Breast epithelium (tissue), 4 donors: Measurements from ENCODE around the gene ADARB2. TPM values are rescaled to one million over a fixed set of nuclear protein-coding genes. Genes with fewer than 3 reads are reported as not detected.

Source experiments
- DNase-seq, 2 donors: peaks; one replicate each; pipeline ENCODE4 v3.0.0-alpha.2; 2019; ENCODE audit warnings: low spot score in 2 of 2
- H3K27ac ChIP-seq, 2 donors: fragments of 200-600 bp; sonication (generic) in 1 of 2; one replicate each; pipeline ENCODE4 v1.5.1; 2016 to 2019; ENCODE audit warnings: mild to moderate bottlenecking in 1 of 2
- H3K27me3 ChIP-seq, 2 donors: fragments of 200-600 bp; sonication (generic) in 1 of 2; one replicate each; pipeline versions ENCODE4 v1.5.1 to v1.6.0; 2017 to 2019; ENCODE audit warnings: control low read depth in 1 of 2, mild to moderate bottlenecking in 1 of 2
- H3K36me3 ChIP-seq: fragments of 200-600 bp; one replicate; pipeline ENCODE4 v1.5.1; 2019
- H3K4me1 ChIP-seq, 2 donors: fragments of 200-600 bp; sonication (generic); one replicate each; pipeline ENCODE4 v1.5.1; 2016 to 2019; ENCODE audit warnings: control low read depth in 1 of 2
- H3K4me3 ChIP-seq, 3 donors: fragments of 200-600 bp; sonication (generic); 1 replicate in 2 of 3; 2 replicates in 1 of 3; pipeline ENCODE4 v1.5.1; 2016 to 2019; ENCODE audit warnings: mild to moderate bottlenecking in 3 of 3, moderate library complexity in 2 of 3
- H3K9me3 ChIP-seq, 2 donors: fragments of 200-600 bp; sonication (generic) in 1 of 2; one replicate each; pipeline ENCODE4 v1.5.1; 2016 to 2019; ENCODE audit warnings: control low read depth in 1 of 2
- CTCF ChIP-seq, 3 donors: fragments of 450-650 bp; IDR thresholded peaks; one replicate each; pipeline ENCODE4 v1.5.1; 2016 to 2017; ENCODE audit warnings: antibody characterized with exemption in 3 of 3, mild to moderate bottlenecking in 3 of 3, moderate library complexity in 3 of 3
- POLR2A ChIP-seq: fragments of 450-650 bp; IDR thresholded peaks from one replicate; pipeline ENCODE4 v1.6.1; 2016; ENCODE audit warnings: antibody characterized with exemption, mild to moderate bottlenecking, moderate library complexity
- POLR2AphosphoS5 ChIP-seq, 3 donors: sonication (generic); formaldehyde crosslinking; IDR thresholded peaks; one replicate each; pipeline ENCODE4 v1.6.1; 2017; ENCODE audit warnings: antibody characterized with exemption in 3 of 3
- intact Hi-C: fragments of 100-400 bp; cut with DNase I; formaldehyde crosslinking; loops from one replicate; pipeline ENCODE4 v1.15.1; 2023; ENCODE audit warnings: low total_unique reads
- total RNA-seq, 3 donors: library from RNA; depleted of rRNA; stranded (reverse); fragments of >200 nt; gene quantifications; one replicate each; pipeline ENCODE4 v1.1.0, GENCODE V29; 2016

Gene ADARB2
- total RNA-seq, 3 donors from 2014 or later, result 0.32 to 3.9 (median 2.0) TPM

- Histone ChIP-seq H3K27ac (no peak overlapping the region), H3K27me3 (peaks cover 0 to 50% of the 10 kb centered on the region in 2 donors), H3K4me1 (no peaks in the 10 kb centered on the region), H3K36me3 (no peaks in the 10 kb centered on the region), H3K4me3 (no peak overlapping the region), H3K9me3 (no peaks in the 10 kb centered on the region)
- intact Hi-C loops, result no loop called here
- TF ChIP-seq CTCF (IDR thresholded peaks at IDR 0.05), result no peak
- TF ChIP-seq POLR2AphosphoS5 (IDR thresholded peaks at IDR 0.05), result no peak
- no peak for DNase-seq
Measured at GRCh38 chr10:1413823-1414222, 323.5 kb downstream of the ADARB2 start.

GRCh38 chr10:1413256-1413655, 324.1 kb downstream of the ADARB2 start:
- no peaks in the 10 kb centered on the region for H3K36me3 ChIP-seq
- H3K4me3 ChIP-seq, result no peak overlapping the region
- H3K27me3 ChIP-seq, result peaks cover 0 to 48% of the 10 kb centered on the region in 2 donors
- H3K9me3 ChIP-seq, result no peaks in the 10 kb centered on the region
- TF ChIP-seq POLR2A, result no peak
- no peak for TF ChIP-seq CTCF (IDR thresholded peaks at IDR 0.05)
- no peak for TF ChIP-seq POLR2AphosphoS5 (IDR thresholded peaks at IDR 0.05)
- no peak overlapping the region for H3K27ac ChIP-seq
- H3K4me1 ChIP-seq, result no peaks in the 10 kb centered on the region
- no peak for DNase-seq
- intact Hi-C loops, result no loop called here

DNA sequence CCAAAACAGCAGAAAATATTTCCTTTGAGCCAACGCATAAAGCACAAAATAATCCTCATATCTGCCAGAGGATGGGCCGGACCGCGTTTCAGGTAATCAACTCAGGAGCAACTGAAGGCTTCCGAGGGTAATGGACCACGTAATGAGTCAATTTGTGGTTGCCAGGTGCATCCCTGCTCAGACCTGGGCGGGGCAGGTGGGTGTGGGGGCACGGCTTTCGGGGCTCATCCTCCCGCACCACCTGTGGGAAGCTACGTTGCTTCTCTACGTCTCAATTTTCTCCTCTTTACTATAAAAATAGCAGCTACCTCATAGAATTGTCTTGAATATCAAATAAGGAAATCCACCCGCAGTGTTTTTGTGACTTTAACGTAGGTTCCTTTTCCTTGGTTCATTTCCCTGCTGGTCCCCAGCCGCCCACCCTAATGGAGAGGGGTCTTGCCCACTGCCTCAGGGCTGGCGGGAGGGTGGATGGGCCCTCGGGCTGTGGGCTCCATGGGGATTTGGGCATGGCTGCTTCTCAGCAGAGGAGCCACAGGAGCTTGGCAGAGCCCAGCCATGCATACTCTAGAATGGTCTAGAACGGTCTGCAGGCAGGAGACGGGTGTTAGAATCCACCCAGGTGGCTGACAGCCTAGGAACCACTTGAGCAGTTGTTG, 324.7 kb downstream of the ADARB2 start:
- Histone ChIP-seq H3K4me3 (no peak overlapping the region), H3K36me3 (no peaks in the 10 kb centered on the region), H3K27ac (no peak overlapping the region), H3K4me1 (no peaks in the 10 kb centered on the region), H3K27me3 (peaks cover 0 to 42% of the 10 kb centered on the region in 2 donors), H3K9me3 (no peaks in the 10 kb centered on the region)
- DNase-seq, result no peak
- intact Hi-C loops, result no loop called here
- TF ChIP-seq CTCF (IDR thresholded peaks at IDR 0.05) (no peak), POLR2AphosphoS5 (IDR thresholded peaks at IDR 0.05) (no peak), POLR2A (no peak)

GRCh38 chr10:1411956-1412355, 325.4 kb downstream of the ADARB2 start:
- no peak for DNase-seq
- Histone ChIP-seq H3K36me3 (no peaks in the 10 kb centered on the region), H3K4me3 (no peak overlapping the region), H3K27me3 (peaks cover 0 to 39% of the 10 kb centered on the region in 2 donors), H3K4me1 (no peaks in the 10 kb centered on the region), H3K9me3 (no peaks in the 10 kb centered on the region), H3K27ac (no peak overlapping the region)
- intact Hi-C loops, result no loop called here
- no peak for TF ChIP-seq POLR2AphosphoS5 (IDR thresholded peaks at IDR 0.05)

DNA sequence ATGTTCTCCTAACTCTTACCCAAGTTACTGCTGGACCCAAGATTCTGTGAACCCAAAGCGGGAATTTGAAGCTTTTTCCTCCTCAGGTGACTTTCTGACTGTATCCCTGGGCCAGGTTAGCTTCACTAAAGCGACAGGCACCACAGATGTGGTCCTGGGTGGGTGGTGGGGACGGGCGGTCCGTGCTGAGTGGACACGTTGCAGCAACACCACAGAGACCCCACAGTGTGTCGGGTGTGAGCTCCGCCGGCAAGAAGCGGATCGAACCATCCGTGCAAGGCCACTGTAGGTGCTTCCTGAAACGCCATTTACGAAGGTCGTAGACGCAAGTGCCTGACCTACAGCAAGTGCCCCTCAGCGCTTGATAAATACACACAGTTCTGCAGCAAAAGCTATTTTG, 325.9 kb downstream of the ADARB2 start:
- intact Hi-C loops, result no loop called here
- no peak for DNase-seq
- Histone ChIP-seq H3K27ac (no peak overlapping the region), H3K4me1 (no peaks in the 10 kb centered on the region), H3K27me3 (peaks cover 0 to 36% of the 10 kb centered on the region in 2 donors), H3K36me3 (no peaks in the 10 kb centered on the region), H3K9me3 (no peaks in the 10 kb centered on the region), H3K4me3 (no peak overlapping the region)
- TF ChIP-seq POLR2AphosphoS5 (IDR thresholded peaks at IDR 0.05) (no peak), POLR2A (no peak), CTCF (IDR thresholded peaks at IDR 0.05) (no peak)
